Osteoblast (primary cell): Measurements from ENCODE around the gene SCTR. TPM values are rescaled to one million over a fixed set of nuclear protein-coding genes. Genes with fewer than 3 reads are reported as not detected.
A peak's percentile ranks its signal among the peaks of the same experiment; 100 is the strongest.

ENCODE experiments used
- DNase-seq: peaks from one replicate; pipeline ENCODE4 v3.0.0; 2011; ENCODE audit warnings: low spot score, mixed read lengths; ENCODE audit not compliant: insufficient read length; ENCODE audit errors: missing footprints
- H2AFZ ChIP-seq: 2 replicates; pipeline ENCODE4 v1.6.0; 2011; ENCODE audit warnings: mild to moderate bottlenecking, low read length
- H3K27ac ChIP-seq: 2 replicates; pipeline ENCODE4 v1.5.1; 2011; ENCODE audit warnings: mild to moderate bottlenecking, low read depth, low read length, moderate library complexity
- H3K27me3 ChIP-seq: 2 replicates; pipeline ENCODE4 v1.6.0; 2012; ENCODE audit warnings: mild to moderate bottlenecking, control low read depth, inconsistent platforms, low read length, moderate library complexity; ENCODE audit not compliant: insufficient read depth
- H3K36me3 ChIP-seq: 2 replicates; pipeline ENCODE4 v1.5.1; 2011; ENCODE audit warnings: mild to moderate bottlenecking, low read length, control low read depth, moderate library complexity; ENCODE audit not compliant: insufficient read depth
- H3K4me1 ChIP-seq: 2 replicates; pipeline ENCODE4 v1.5.1; 2011; ENCODE audit warnings: mild to moderate bottlenecking, low read length, control low read depth, moderate library complexity; ENCODE audit not compliant: insufficient read depth
- H3K4me2 ChIP-seq: 2 replicates; pipeline ENCODE4 v1.6.0; 2011; ENCODE audit warnings: mild to moderate bottlenecking, low read length; ENCODE audit not compliant: insufficient read depth
- H3K4me3 ChIP-seq: fragments of 200-600 bp; sonication (generic); 3 replicates; pipeline ENCODE4 v1.5.1; 2012; ENCODE audit warnings: mild to moderate bottlenecking, low read length, inconsistent platforms; ENCODE audit not compliant: insufficient read depth
- H3K79me2 ChIP-seq: 2 replicates; pipeline ENCODE4 v1.6.0; 2012; ENCODE audit warnings: mild to moderate bottlenecking, low read length, control low read depth, inconsistent platforms; ENCODE audit not compliant: insufficient read depth
- H3K9me3 ChIP-seq: 2 replicates; pipeline ENCODE4 v1.5.1; 2011; ENCODE audit warnings: low read depth, low read length, control low read depth
- H4K20me1 ChIP-seq: 2 replicates; pipeline ENCODE4 v1.6.0; 2012; ENCODE audit warnings: mild to moderate bottlenecking, low read length, control low read depth; ENCODE audit not compliant: insufficient read depth
- CTCF ChIP-seq: IDR thresholded peaks from 2 replicates; pipeline ENCODE4 v1.5.1; 2011; ENCODE audit warnings: mild to moderate bottlenecking, low read depth, low read length, moderate library complexity; ENCODE audit errors: extremely low read depth
- total RNA-seq: library from RNA; depleted of rRNA; stranded (reverse); fragments of >200 nt; gene quantifications from 2 replicates; pipeline ENCODE4 v1.2.3, GENCODE V29; 2012

SCTR gene
- total RNA-seq, 1 donor = not detected

- peak; percentile 53 for DNase-seq
- no peaks in the 10 kb centered on the region for H3K36me3 ChIP-seq
- no peaks in the 10 kb centered on the region for H4K20me1 ChIP-seq
- no peak overlapping the region for H3K27ac ChIP-seq
- H3K4me1 ChIP-seq = no peaks in the 10 kb centered on the region
- no peak for TF ChIP-seq CTCF
- H2AFZ ChIP-seq = no peak overlapping the region
- H3K4me3 ChIP-seq = no peak overlapping the region
- H3K4me2 ChIP-seq = no peak overlapping the region
- peaks cover under 1% of the 10 kb centered on the region for H3K27me3 ChIP-seq
- H3K9me3 ChIP-seq = no peaks in the 10 kb centered on the region
- H3K79me2 ChIP-seq = no peaks in the 10 kb centered on the region
Measured at GRCh38 chr2:119439574-119440500, 84.4 kb downstream of the SCTR start.

- no peaks in the 10 kb centered on the region for H4K20me1 ChIP-seq
- H3K4me1 ChIP-seq = no peaks in the 10 kb centered on the region
- DNase-seq = peak; percentile 72
- no peaks in the 10 kb centered on the region for H3K9me3 ChIP-seq
- TF ChIP-seq CTCF = no peak
- H3K4me2 ChIP-seq = no peak overlapping the region
- H3K79me2 ChIP-seq = no peaks in the 10 kb centered on the region
- H2AFZ ChIP-seq = no peak overlapping the region
- H3K27ac ChIP-seq = no peak overlapping the region
- no peaks in the 10 kb centered on the region for H3K36me3 ChIP-seq
- no peaks in the 10 kb centered on the region for H3K27me3 ChIP-seq
- no peak overlapping the region for H3K4me3 ChIP-seq
Measured at GRCh38 chr2:119438726-119439284, 85.5 kb downstream of the SCTR start.

GRCh38 chr2:119438128-119438656 is 86.1 kb downstream of the SCTR start:
- H3K4me2 ChIP-seq = no peak overlapping the region
- H3K9me3 ChIP-seq = no peaks in the 10 kb centered on the region
- H3K79me2 ChIP-seq = no peaks in the 10 kb centered on the region
- no peaks in the 10 kb centered on the region for H3K27me3 ChIP-seq
- no peaks in the 10 kb centered on the region for H3K4me1 ChIP-seq
- no peak for TF ChIP-seq CTCF
- H2AFZ ChIP-seq = no peak overlapping the region
- peak; percentile 74 for DNase-seq
- H3K4me3 ChIP-seq = no peak overlapping the region
- H3K27ac ChIP-seq = no peak overlapping the region
- no peaks in the 10 kb centered on the region for H4K20me1 ChIP-seq
- no peaks in the 10 kb centered on the region for H3K36me3 ChIP-seq
